ENCODE data around the gene TXNL4A. TPM values are rescaled to one million over a fixed set of nuclear protein-coding genes. Genes with fewer than 3 reads are reported as not detected.

TXNL4A gene
- total RNA-seq, 4 donors from 2014 or later, result 18.0 to 47.6 (median 33.6) TPM

DNA sequence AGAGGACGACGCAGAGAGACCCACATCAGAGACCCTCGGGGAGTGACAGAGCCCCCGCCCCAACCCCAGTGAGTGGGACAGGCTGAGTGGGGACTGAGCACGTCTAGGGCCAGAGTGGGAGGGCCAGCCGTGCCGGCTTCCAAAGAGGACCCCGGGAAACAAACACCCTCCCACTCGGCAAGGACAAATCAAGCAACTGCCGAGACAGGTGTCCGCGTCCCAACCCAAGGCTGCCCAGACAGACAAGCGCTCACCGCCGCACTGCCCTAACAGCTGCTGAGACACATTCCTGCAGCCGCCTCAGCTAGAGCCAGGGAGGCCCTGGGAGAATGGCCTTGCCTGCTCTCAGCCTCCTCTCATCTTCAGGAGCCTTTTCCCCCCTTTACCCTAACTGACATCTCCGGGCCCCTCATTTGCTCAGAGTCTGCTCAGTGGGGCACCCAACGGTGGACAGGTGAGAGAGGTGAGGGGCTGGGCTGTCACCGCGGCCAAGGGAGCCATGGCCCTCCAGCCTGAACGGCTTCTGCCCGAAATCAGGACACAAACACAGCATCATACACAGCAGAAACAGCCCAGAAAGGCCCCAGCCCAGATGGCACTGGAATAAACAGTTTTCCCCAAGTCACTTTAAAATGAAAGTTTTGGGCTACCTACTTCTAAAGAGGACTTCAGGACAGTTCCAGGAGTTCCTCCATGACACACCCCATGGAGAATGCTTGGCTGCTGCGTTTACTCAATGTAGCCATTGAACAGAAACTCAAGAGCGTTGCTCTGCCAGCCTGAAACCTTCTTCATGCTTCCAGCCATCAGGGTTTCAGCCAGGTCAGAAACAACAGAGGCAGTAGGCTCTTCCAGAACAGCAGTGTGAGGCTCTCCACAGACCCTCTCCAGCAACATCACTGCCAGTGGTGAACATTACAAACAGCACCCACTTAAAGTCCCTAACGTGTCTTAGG, 60.5 kb downstream of the TXNL4A start:
- DNase-seq (ENCODE audit: low spot score), result peak; percentile 6
- TF ChIP-seq, protein P1, sequence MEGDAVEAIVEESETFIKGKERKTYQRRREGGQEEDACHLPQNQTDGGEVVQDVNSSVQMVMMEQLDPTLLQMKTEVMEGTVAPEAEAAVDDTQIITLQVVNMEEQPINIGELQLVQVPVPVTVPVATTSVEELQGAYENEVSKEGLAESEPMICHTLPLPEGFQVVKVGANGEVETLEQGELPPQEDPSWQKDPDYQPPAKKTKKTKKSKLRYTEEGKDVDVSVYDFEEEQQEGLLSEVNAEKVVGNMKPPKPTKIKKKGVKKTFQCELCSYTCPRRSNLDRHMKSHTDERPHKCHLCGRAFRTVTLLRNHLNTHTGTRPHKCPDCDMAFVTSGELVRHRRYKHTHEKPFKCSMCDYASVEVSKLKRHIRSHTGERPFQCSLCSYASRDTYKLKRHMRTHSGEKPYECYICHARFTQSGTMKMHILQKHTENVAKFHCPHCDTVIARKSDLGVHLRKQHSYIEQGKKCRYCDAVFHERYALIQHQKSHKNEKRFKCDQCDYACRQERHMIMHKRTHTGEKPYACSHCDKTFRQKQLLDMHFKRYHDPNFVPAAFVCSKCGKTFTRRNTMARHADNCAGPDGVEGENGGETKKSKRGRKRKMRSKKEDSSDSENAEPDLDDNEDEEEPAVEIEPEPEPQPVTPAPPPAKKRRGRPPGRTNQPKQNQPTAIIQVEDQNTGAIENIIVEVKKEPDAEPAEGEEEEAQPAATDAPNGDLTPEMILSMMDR (IDR thresholded peaks at IDR 0.05), result no peak

DNA sequence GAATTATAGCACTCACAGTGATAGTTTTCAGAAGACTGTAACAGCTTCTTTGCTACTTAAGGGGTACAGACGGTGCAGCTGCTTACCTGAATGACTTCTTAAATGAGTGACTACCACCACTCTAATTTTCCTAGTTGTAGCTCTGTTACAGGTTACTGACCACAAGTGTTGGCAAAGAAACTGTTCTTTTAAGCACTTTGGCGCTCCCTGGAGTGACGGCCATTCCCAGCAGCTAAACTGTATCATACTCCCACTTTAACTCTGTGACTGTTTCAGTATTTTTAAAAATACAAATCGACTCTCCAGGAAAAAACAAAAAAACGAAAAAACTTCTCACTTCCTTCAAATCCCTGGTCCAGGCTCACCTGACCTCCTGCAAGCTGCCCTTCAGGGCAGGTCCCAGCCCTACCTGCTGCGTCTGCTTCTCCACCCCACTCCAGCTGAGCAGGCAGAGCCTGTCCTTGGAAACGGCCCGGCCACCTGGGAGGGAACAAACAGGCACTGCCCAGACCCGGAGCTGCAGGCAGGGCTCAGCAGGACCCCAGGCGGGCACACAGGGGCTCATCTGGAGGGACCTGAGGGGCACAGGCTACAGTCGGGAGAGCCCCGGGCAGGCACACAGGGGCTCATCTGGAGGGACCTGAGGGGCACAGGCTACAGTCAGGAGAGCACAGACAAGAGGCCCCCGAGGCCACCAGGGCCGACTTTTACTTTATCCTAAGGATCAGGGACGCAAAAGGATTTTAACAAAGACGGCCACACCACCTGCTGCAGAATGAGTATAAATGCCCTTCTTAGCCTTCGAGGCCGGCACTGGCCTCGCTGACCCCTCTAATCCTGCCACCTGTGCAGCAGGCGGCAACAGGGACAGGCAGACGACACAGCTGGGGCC, 61.4 kb downstream of the TXNL4A start:
- ATAC-seq (ENCODE audit: low FRiP score), result no peak
- TF ChIP-seq, protein P1 (IDR thresholded peaks at IDR 0.05), result no peak
- peak; percentile 14 for DNase-seq (ENCODE audit: low spot score)

More for the DNA sequence above, 60.5 kb downstream of the TXNL4A start:
- ATAC-seq (ENCODE audit: low FRiP score), result no peak

DNA sequence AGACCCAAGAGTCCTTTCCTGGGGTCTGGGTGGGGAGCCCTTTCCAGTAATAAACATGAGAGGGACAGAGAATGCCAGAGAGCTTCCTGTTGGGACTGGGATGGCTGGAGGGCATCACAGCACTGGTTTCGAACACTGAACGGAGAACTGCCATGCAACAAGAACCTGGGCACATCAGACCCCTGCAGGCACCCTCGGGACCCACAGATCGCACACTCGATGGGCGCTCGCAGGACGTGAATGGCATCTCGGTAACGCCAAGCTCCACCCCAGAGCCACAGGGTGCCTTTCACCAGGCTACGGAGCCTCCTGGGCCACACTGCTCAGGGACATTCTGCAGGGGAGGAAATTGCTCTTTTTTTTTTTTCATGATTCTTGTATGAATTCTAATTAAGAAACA, 62.1 kb downstream of the TXNL4A start:
- no peak for ATAC-seq (ENCODE audit: low FRiP score)
- TF ChIP-seq, protein P1 (IDR thresholded peaks at IDR 0.05), result no peak
- peak; percentile 5 for DNase-seq (ENCODE audit: low spot score)

DNA sequence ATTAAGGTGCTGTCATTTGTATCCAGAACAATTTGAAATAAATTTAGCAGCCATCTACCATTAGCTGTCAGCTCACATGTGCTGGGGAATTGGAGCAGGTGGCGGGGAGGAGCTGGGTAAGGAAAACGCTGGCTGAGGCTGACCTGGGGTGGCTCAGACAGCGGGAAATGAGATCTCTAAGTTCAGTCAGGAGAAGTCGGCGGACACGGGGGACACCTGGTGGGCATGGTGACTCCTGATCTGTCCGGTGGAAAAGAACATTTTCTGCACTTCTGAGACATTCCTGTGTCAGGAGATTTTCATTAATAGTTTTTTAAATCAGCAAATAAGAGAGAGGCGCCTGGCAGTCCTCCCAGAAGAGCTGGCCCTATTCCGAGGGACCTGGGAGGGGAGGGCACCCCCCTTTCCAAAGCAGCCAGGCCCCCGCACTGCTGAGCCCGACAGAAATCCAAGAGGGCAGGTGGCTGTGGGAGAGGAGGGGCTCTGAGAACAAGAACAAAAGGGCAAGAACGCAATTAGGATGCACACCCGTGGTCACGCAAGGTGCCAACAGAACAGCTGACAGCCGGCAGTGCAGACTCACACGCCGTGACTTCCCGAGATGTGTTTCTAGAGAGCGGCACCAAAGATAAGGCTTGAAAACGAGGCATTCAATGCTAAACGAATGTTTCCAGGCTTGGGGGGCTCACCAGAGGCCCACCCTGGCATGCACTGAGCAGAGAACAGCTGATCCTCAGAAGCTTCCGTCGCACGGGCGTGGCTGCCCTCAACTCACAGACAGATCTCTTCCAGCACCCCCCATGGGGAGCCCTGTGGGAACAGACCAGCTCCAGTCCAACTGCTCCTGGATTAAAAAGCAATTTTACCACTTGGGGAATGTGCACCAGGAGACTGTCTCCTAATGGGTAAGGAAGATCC, 63.3 kb downstream of the TXNL4A start:
- ATAC-seq (ENCODE audit: low FRiP score), result peak; percentile 44
- DNase-seq (ENCODE audit: low spot score), result peak; percentile 16
- TF ChIP-seq, protein P1 (IDR thresholded peaks at IDR 0.05), result no peak

DNA sequence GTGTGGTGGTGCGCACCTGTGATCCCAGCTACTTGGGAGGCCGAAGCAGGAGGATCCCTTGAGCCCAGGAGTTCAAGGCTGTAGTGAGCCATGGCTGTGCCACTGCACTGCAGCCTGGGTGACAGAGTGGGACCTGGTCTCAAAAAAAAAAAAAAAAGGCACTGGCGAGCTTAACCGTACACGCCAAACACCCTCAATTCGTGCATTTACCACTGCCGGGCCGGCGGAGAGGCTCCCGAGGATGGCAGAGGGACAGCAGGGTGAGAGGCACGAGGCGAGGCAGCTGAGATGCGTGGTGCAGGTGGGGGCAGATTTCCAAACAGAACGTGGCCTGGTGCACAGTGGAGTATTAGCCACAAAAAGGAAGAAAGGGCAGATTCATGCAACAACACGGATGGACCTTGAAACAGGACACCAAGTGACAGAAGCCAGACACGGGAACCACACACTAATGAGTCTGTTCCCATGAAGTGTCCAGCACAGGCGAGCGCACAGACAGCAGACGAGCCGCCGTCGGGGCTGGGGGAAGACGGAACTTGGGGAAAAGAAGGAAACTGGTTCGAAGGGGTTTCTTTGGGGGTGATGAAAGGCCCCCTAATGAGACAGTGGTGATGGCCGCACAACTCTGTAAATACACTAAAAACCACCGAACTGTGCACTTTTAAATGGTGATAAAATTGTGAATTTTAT, 64.3 kb downstream of the TXNL4A start:
- peak; percentile 6 for DNase-seq (ENCODE audit: low spot score)
- TF ChIP-seq, protein P1 (IDR thresholded peaks at IDR 0.05), result no peak
- ATAC-seq (ENCODE audit: low FRiP score), result no peak
